GM18526 (cell line): ENCODE measurements around the gene ANO1.

Experiments
- POLR2A ChIP-seq: IDR thresholded peaks from 3 replicates; pipeline ENCODE4 v1.6.1; 2011; ENCODE audit not compliant: insufficient read length; ENCODE audit errors: extremely low read depth

Gene ANO1

DNA sequence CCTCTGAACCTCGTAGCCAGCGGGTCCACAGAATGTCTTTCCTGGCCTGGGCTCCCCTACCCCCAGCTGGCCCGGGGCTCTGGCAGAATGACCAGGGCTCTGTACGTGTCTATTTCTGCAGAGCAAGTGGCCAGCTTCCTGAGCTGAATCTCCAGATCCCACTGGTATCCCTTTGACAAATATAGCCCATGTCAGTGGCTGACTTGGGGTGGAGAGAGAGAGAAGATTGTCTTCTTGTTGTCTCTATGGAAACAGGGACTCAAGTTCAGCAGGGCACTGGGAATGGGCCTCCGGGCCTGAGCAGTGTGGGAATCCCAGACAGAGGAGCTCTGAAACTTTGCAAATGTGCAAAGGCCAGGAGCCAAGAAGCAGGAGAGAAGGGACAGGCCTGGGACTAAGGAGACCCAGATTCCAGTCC, 33.9 kb downstream of the ANO1 start:
- TF ChIP-seq POLR2A: no peak

GRCh38 chr11:70113801-70114200, 35.7 kb downstream of the ANO1 start:
- no peak for TF ChIP-seq POLR2A

- no peak for TF ChIP-seq POLR2A
Observed at GRCh38 chr11:70115778-70116177, 37.7 kb downstream of the ANO1 start.

DNA sequence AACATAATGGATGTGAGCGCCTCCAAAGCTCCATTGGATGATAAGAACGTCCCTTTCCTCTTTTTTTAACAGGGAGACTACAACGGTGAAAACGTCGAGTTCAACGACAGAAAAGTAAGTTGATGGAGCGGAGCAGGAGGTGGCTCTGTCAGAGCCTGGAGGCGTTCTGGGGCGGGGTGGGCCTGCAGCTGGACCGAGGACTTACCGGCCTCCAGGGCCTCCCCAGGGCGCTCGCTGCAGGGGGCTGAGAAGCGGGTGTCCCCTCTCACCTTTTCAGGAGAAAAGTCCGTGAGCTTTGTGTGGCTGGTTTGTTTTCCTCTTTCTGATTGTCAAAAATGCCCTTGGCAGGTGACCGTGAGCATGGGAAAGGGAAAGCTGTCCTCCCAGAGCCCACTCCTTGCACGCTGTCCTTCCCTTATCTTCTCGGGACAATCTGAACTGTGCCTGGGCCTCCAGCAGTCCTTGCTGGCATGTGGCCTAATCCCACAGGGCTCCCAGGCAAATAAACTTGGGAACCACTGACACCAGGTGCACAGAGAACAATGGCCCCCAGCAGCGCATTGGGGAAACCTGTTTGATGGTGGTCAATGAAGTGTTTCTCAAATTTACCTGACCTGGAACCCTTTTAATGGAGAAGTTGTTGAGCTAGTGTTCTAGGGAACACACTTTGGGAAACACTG, 38.4 kb downstream of the ANO1 start:
- no peak for TF ChIP-seq POLR2A

DNA sequence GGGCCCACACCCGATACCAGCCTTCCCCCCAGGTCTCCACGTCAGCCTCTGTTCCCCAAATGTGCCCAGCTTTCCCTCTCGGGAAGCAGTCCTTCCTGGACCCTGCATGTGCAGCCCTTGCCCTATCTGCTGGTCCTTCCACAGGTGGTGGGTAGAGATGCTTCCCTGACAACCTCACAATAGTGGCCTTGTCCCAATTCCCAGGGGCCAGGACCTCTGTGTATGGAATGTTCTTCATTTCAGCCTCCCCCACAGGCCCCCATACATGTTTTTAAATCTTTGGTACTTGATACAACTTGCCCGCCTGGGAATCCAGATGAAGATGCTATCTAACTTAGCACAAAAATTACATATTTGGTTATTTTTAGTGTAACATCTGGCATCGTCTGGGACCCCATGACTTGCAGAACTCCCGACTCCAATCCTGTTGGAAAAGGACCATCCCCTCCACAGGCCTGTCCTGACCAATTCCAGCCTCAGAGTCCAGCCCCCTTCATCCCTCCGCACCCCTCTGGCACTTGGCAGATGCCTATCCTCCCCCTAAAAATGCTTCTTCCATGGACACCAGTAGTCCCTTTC, 39.5 kb downstream of the ANO1 start:
- no peak for TF ChIP-seq POLR2A

DNA sequence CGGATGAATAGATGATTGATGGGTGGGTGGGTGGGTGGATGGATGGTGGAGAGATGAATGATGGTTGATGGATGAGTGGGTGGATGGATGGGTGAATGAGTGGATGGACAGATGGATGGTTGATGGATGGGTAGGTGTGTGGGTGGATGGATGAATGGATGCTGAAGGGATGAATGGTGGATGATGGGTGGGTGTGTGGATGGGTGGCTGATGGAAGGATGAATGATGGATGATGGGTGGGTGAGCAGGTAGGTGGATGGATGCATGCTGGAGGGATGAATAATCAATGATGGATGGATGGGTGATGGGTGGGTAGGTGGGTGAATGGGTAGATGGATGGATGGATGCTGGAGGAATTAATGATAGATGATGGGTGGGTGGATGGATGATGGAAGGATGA, 40.5 kb downstream of the ANO1 start:
- TF ChIP-seq POLR2A: no peak

DNA sequence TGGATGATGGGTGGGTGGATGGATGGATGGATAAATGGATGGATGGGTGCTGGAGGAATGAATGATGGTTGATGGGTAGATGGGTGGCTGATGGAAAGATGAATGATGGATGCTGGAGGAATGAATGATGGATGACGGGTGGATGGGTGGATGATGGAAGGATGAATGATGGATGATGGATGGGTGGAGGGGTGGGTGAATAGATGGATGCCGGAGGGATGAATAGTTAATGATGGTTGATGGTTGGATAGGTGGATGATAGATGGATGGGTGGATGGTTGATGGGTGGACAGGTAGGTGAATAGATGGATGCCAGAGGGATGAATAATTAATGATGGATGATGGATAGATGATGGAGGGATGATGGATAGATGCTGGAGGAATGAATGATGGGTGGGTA, 41.4 kb downstream of the ANO1 start:
- no peak for TF ChIP-seq POLR2A

DNA sequence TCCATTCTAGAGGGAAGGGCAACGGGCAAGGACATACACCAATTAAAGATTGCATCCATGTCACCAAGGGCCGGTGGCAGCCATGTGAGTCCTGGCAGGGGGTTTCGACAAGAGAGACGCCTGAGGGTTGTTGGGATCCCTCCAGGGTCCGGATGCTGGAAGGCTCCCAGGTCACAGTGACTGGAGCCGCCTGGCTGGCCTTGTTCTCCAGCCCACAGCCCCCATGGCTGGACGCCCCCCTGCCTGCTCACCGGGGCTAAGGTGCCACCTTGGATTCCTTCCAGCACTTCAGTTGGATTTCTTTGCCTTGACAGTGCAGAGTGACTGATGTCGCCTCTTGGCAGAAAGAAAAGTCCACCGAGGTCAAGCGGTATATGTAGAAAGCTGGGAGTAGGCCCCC, 42.6 kb downstream of the ANO1 start:
- TF ChIP-seq POLR2A: no peak

DNA sequence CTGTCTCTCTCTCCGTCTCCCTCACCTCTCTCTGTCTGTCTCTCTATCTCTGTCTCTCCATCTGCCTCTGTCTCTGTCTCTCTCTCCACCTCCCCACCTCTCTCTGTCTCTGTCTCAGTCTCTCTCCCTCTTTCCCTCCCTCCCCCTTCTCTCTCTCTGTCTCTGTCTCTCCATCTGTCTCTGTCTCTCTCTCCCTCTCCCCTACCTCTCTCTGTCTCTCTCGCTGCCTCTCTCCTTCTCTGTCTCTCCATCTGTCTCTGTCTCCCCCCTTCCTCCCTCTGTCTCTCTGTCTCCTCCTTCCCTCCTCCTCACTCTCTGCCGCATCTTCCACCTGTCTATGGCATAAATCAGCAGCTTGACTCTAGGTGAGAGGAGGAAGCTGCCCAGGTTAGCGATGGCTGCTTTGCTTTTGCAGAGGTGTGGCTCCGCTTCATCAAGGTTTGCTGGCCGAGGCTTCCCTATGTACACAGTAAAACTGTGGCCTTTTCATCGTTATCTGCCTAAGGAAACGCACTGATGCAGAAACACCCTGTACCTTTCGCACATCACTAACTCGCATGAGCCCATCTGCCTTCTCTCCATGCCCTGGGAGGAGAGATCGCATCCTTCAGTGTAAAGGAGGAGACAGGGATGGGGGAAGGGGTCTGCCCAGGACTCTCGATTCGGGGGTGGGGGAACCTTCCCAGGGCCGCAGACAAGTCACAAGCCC, 44.5 kb downstream of the ANO1 start:
- no peak for TF ChIP-seq POLR2A

DNA sequence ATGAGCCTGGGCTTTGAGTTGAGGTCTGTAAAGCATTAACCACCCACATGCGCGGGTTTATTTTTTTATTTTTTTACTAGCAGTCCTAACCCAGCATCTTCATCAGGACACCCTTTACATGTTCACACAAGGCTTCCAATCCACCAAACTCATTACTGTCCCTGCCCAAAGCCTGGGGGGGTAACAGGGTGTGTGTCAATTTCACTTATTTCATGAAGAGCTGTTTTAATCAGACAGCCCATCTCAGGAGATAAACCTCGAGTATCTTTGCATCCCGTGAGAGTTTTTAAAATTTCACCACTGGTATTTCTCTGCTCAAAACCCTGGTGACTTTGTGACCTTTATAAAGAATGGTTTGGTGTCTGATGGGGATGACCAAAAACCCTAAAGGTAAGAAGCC, 45.6 kb downstream of the ANO1 start:
- no peak for TF ChIP-seq POLR2A

DNA sequence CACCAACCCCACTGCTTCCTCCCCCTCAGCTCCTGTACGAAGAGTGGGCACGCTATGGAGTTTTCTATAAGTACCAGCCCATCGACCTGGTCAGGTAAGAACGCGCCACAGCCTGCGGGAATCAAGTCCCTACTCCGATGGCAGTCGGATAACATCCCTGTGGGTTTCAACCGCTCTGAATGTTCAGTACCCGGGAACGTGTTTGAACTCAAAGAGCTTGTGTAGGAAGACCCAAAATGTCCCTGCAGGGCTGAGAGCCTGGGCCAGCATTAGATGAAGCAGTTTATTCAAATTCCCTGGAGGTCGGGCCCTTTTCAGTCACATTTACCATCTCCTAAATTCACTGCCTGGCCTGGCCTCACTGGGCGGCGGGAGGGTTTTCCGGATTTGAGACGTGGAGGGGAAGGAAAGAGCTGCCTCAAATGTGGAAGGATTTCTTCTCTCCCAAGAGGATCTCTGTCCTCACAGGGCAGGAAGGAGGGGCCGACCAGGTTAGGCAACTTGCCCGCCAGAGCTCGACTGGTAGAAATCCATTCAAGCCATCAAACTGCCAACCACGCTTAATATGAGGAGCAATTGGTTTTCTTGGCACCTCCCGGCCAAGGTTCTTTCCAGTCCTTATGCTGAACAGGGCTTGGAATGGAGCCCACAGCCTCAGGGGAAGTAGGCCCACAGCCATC, 46.3 kb downstream of the ANO1 start:
- no peak for TF ChIP-seq POLR2A

DNA sequence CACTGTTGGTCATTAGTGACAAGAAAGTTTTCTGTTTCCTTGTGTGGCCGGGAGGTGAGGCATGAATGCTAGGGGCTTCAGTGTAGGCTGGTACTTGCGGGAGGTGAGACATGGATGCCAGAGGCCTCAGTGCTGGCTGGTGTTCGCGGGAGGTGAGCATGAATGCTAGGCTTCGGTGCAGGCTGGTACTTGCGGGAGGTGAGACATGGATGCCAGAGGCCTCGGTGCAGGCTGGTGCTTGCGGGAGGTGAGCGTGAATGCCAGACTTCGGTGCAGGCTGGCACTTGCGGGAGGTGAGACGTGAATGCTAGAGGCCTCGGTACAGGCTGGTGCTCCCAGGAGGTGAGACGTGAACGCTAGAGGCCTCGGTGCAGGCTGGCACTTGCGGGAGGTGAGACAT, 48.4 kb downstream of the ANO1 start:
- no peak for TF ChIP-seq POLR2A

DNA sequence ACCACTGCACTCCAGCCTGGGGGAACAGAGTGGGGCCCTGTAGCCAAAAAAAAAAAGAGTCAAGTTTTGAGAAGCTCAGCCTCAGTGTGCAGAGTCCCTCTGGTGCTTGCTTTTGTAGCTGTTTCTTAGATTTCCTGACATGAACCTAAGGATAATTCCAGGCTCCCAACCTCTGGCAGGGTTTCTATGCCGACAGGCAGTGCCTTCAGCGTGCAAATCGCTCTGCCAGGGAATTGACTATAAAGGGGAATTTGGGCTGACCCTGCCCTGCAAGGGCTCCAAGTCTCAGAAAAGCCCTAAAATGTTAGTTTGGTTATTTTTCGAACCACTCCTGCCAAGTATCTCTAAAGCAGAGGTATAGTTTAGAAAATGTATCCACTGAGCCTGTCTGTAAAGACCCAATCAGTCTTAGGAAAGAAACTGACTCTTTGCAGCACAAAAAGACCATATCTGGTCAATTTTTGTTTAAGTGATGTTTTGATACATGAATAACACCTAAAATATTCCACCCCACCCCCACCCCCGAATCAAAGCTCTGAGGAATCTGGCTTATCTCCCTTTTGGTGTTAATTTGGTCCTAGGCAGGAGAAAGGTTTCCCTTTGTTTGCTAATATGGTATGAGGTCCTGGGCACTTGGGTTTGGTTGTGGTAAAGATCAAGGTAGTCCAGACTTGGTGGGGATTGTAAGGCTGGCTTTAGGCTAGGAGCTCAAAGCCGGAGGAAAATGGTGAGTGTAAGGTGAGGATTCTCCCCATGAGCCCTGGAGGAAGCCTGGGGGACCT, 49.7 kb downstream of the ANO1 start:
- no peak for TF ChIP-seq POLR2A

DNA sequence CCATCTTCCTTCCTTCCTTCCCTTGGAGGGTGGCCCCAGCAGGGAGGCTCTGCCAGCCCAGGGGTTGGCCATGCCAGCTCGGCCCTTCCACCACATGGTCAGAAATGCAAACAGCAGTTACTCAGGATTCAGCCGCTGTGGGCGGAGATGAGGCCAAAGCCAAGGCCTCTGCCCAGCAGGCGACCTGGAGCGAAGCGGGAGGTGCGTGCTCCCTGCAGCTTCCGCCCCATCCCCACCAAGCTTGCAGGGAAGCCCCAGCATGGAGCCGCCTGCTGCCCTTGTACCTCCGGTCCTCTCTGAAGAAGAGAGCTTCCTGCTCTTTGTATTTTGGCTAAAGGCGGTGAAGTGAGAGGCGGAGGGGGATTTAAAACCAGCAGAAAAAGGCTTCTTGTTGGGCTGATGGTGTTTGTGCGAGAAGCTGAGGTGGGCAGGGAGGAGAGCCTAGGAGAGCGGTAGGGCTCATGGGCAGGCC, 50.4 kb downstream of the ANO1 start:
- no peak for TF ChIP-seq POLR2A

GRCh38 chr11:70129051-70129592, 51.0 kb downstream of the ANO1 start:
- TF ChIP-seq POLR2A: no peak
